Measurements from ENCODE around the gene OS9. TPM values are rescaled to one million over a fixed set of nuclear protein-coding genes. Genes with fewer than 3 reads are reported as not detected.

OS9 gene
- polyA plus RNA-seq, 2 donors = 106 to 120 TPM

DNA sequence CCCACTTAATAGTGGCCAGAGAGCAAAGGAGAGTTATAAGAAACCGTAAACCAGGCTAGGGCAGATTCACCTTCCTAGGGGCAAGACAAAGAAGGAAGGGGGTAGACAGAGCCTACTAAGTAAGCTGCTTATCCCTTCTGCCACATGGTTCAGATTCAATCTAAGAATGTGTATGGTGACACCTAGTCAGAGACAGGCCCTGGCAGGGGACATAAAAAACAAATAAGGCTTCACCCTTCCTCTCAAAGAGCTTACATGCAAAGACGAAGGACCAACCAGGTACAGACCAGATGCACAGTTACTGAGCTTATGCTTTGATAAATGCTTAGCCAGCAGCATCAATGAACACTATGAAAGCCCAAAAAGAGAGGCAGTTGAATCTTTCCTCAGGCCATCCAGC is 68.5 kb downstream of the OS9 start:
- H3K27ac ChIP-seq (ENCODE audit: low read depth in 2 of 2, low read length in 1 of 2) = no peak overlapping the region
- H3K27me3 ChIP-seq (ENCODE audit: control insufficient read depth in 1 of 2, insufficient read depth in 2 of 2, low read length in 2 of 2) = no peaks in the 10 kb centered on the region
- WGBS, 2 donors = 90 to 91% methylated on average over 2 of the region's 2 CpGs
- H3K4me3 ChIP-seq (ENCODE audit: low read depth in 1 of 2, low read length in 2 of 2) = no peak overlapping the region
- H3K4me1 ChIP-seq (ENCODE audit: control insufficient read depth in 2 of 2, insufficient read depth in 2 of 2, low read length in 1 of 2) = peaks cover 13 to 22% of the 10 kb centered on the region in 2 donors
- H3K9me3 ChIP-seq (ENCODE audit: control insufficient read depth in 2 of 2, insufficient read depth in 1 of 2, low read depth in 1 of 2, low read length in 1 of 2) = no peaks in the 10 kb centered on the region
- H3K36me3 ChIP-seq (ENCODE audit: control insufficient read depth in 2 of 2, insufficient read depth in 2 of 2, low read length in 1 of 2) = peaks cover 0 to 10% of the 10 kb centered on the region in 2 donors

DNA sequence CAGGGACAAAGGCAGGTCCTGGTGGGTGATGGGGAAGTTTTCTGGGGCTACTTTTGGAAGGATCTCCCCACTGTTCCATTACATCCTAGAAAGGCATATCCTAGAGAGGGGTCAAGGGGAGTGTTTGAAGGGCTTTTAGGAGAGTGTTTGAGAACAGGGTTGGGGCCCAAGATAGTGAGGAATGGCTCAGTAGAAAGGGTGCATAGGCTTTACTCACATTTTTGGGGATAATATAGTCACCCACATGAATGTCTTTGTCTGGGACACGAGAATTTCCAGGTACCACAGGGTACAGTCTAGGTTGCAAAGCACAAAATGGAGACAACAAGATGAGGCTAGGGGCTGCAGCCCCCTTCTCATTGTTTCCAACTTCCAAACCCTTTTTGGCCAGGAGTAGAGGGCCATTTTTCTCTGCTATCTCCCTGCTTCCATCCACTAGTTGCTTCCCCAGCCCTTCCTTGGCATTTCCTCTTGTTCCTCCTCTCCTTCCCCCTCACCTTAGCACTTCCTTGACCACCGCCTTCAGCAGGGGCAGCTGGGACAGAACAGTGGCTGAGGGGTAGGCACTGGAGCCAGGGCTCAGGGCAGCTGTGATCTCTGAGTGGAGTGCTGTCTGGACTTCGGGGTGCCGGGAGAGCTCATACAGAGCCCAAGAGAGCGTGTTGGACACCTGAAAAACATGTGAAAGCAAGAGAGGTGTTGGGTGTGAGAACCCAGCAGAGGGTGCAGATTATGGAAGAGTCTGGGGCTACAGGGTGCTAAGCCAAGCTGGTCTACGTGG is 70.1 kb downstream of the OS9 start:
- no peaks in the 10 kb centered on the region for H3K9me3 ChIP-seq (ENCODE audit: control insufficient read depth in 2 of 2, insufficient read depth in 1 of 2, low read depth in 1 of 2, low read length in 1 of 2)
- no peak overlapping the region for H3K4me3 ChIP-seq (ENCODE audit: low read depth in 1 of 2, low read length in 2 of 2)
- H3K36me3 ChIP-seq (ENCODE audit: control insufficient read depth in 2 of 2, insufficient read depth in 2 of 2, low read length in 1 of 2) = peaks cover 0 to 4% of the 10 kb centered on the region in 2 donors
- no peaks in the 10 kb centered on the region for H3K27me3 ChIP-seq (ENCODE audit: control insufficient read depth in 1 of 2, insufficient read depth in 2 of 2, low read length in 2 of 2)
- 77 to 81% methylated on average over 6 of the region's 6 CpGs for WGBS, 2 donors
- peaks cover 13 to 22% of the 10 kb centered on the region in 2 donors for H3K4me1 ChIP-seq (ENCODE audit: control insufficient read depth in 2 of 2, insufficient read depth in 2 of 2, low read length in 1 of 2)
- H3K27ac ChIP-seq (ENCODE audit: low read depth in 2 of 2, low read length in 1 of 2) = no peak overlapping the region

DNA sequence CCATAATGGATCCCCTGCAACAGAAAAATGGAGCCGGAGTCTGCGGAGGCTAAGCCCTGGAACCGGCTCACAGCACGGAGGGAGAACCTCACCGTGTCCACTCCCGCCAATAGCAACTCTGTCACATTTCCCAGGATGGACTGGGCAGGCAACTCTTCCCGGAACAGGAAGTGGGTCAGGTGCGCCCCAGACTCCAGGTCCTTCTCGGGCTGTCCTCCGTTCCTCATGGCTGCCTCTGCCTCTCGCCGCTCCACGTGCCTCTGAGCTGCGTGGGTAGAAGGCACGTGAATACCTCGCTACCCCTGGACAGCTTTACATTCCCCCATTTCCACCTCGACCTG is 70.7 kb downstream of the OS9 start:
- Histone ChIP-seq H3K27ac (ENCODE audit: low read depth in 2 of 2, low read length in 1 of 2) (no peak overlapping the region), H3K4me1 (ENCODE audit: control insufficient read depth in 2 of 2, insufficient read depth in 2 of 2, low read length in 1 of 2) (peaks cover 13 to 22% of the 10 kb centered on the region in 2 donors), H3K36me3 (ENCODE audit: control insufficient read depth in 2 of 2, insufficient read depth in 2 of 2, low read length in 1 of 2) (peaks cover 0 to 7% of the 10 kb centered on the region in 2 donors), H3K9me3 (ENCODE audit: control insufficient read depth in 2 of 2, insufficient read depth in 1 of 2, low read depth in 1 of 2, low read length in 1 of 2) (no peaks in the 10 kb centered on the region), H3K4me3 (ENCODE audit: low read depth in 1 of 2, low read length in 2 of 2) (peak overlapping the region; percentile 42 to 45), H3K27me3 (ENCODE audit: control insufficient read depth in 1 of 2, insufficient read depth in 2 of 2, low read length in 2 of 2) (no peaks in the 10 kb centered on the region)
- 17 to 18% methylated on average over 17 of the region's 17 CpGs for WGBS, 2 donors

DNA sequence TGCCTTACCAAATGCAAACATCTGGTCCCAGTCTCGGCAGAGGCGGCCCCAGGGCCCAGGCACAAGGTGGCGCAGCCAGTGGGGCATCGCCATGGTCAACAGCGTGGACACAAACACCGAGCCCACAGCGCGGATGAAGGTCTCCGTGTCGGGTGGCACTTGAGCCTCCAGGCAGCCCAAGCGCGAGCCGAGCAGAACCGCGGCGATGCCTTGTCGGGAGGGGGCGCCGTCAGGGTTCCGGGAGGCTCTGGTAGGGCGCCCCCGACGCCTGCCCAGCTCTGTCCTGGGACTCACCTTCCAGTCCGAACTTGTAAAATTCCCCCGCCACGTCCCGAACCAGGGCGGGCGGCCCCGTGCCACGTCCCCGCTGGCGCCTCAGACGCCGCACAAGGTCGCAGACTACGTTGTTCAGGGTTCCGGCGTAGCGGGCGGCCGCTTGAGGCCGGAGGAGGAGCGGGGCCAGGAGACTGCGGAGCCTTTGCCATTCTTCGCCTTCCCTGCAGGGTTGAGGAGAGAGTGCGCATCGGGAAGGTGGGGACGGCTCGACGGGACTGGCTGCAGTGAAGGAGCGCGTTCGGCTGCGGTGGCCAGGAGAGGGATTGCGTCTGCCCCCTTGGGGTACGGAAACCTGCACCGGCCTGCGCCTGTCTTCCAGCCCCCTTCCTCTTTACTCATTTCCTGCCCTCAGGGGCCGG is 71.2 kb downstream of the OS9 start:
- Histone ChIP-seq H3K4me3 (ENCODE audit: low read depth in 1 of 2, low read length in 2 of 2) (peak overlapping the region; percentile 42 to 45), H3K27ac (ENCODE audit: low read depth in 2 of 2, low read length in 1 of 2) (no peak overlapping the region), H3K27me3 (ENCODE audit: control insufficient read depth in 1 of 2, insufficient read depth in 2 of 2, low read length in 2 of 2) (no peaks in the 10 kb centered on the region), H3K9me3 (ENCODE audit: control insufficient read depth in 2 of 2, insufficient read depth in 1 of 2, low read depth in 1 of 2, low read length in 1 of 2) (no peaks in the 10 kb centered on the region), H3K4me1 (ENCODE audit: control insufficient read depth in 2 of 2, insufficient read depth in 2 of 2, low read length in 1 of 2) (peaks cover 13 to 22% of the 10 kb centered on the region in 2 donors), H3K36me3 (ENCODE audit: control insufficient read depth in 2 of 2, insufficient read depth in 2 of 2, low read length in 1 of 2) (peaks cover 0 to 7% of the 10 kb centered on the region in 2 donors)
- 1% methylated on average over 58 to 60 of the region's 60 CpGs for WGBS, 2 donors

DNA sequence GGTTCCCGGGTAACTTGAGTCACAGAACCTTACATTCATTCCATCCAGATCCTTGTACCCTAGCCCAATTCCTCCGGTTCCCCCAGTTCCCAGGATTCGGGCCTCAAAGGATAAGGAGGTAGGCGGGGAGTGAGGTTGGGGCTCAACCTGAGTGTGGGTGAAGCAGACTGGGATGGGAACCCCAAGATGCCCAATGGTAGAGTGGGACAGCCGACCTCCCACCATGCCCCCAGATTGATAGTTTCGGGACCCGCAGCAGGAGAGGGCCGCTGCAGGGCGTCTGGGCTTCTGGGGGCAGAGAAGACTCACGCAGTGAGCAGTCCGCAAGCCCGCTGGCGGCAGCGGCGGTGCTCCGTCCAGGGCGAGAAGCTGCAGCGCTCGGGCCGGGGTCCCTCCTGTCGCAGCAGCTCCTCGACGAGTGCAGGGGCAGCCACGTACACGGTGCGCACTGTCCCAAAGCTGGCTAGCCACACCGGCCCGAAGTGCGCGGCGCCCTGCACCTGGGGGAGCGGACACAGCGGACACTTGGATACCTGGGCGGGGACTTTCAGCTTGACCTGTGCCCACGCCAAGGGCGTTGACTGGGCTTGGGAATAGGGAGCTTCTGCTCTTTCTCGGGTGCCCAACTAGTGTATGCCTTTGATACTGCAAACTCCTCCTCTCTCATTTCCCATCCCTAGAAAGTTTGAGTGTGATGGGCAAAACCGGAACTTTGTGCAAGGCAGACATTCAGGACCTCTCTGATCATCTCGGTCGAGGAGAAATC is 71.9 kb downstream of the OS9 start:
- Histone ChIP-seq H3K4me3 (ENCODE audit: low read depth in 1 of 2, low read length in 2 of 2) (peak overlapping the region; percentile 18 to 45), H3K27me3 (ENCODE audit: control insufficient read depth in 1 of 2, insufficient read depth in 2 of 2, low read length in 2 of 2) (no peaks in the 10 kb centered on the region), H3K36me3 (ENCODE audit: control insufficient read depth in 2 of 2, insufficient read depth in 2 of 2, low read length in 1 of 2) (peaks cover 0 to 7% of the 10 kb centered on the region in 2 donors), H3K27ac (ENCODE audit: low read depth in 2 of 2, low read length in 1 of 2) (no peak overlapping the region), H3K4me1 (ENCODE audit: control insufficient read depth in 2 of 2, insufficient read depth in 2 of 2, low read length in 1 of 2) (peaks cover 13 to 22% of the 10 kb centered on the region in 2 donors), H3K9me3 (ENCODE audit: control insufficient read depth in 2 of 2, insufficient read depth in 1 of 2, low read depth in 1 of 2, low read length in 1 of 2) (no peaks in the 10 kb centered on the region)
- WGBS, 2 donors = 3% methylated on average over 34 to 40 of the region's 40 CpGs

DNA sequence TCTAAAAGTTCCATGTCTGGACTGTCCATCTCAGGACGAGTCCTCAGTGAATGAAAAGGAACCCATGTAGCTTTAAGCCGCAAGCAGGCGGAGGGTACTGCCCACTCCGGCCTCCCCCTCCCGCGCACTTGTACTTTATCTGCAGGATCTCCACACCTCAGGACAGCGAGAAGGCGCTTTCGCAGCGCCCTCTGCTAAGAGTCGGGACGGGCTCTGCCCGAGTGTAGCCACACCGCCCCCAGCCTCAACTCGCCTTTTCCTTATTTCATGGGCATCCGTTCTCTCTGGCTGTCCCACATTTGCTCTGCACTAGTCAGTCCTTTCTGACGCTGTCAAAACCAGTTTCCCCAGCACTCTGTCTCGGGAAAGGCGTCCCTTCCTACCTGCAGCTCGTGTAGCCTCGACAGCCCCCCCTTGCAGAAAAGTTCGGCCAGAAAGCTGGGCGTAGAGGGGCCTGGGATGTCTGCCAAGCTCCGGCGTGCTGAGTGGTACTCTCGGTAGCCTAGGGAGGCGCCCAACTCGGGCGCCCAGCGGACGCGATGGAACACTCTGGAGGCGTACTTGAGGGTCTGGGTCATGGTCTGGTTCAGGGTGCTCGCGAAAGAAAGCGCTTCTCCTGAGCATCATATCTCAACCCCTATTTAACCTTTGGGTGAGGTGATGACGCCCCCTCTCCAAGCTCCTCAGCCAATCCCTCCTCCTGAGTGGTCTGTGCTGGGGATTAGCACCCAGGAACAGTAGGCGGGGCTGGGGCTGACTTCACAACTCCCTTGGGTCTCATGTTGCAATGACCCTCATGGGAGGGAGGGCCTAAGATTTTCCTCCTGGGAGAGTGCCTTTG is 72.8 kb downstream of the OS9 start, which contains the start of gene CYP27B1:
TSS of gene CYP27B1 (minus strand) at position 615 of the 841 bp plus-strand sequence. CDS start at position 578, 37 bp downstream.
- H3K9me3 ChIP-seq (ENCODE audit: control insufficient read depth in 2 of 2, insufficient read depth in 1 of 2, low read depth in 1 of 2, low read length in 1 of 2) = no peaks in the 10 kb centered on the region
- H3K4me3 ChIP-seq (ENCODE audit: low read depth in 1 of 2, low read length in 2 of 2) = peak within 1 kb of the TSS; percentile 18 to 45
- H3K27me3 ChIP-seq (ENCODE audit: control insufficient read depth in 1 of 2, insufficient read depth in 2 of 2, low read length in 2 of 2) = no peaks in the 10 kb centered on the region
- WGBS, 2 donors = 8 to 9% methylated on average over 38 of the region's 38 CpGs
- peaks cover 16 to 27% of the 10 kb centered on the region in 2 donors for H3K4me1 ChIP-seq (ENCODE audit: control insufficient read depth in 2 of 2, insufficient read depth in 2 of 2, low read length in 1 of 2)
- peaks cover 0 to 7% of the 10 kb centered on the region in 2 donors for H3K36me3 ChIP-seq (ENCODE audit: control insufficient read depth in 2 of 2, insufficient read depth in 2 of 2, low read length in 1 of 2)
- no peak within 1 kb of the TSS for H3K27ac ChIP-seq (ENCODE audit: low read depth in 2 of 2, low read length in 1 of 2)

DNA sequence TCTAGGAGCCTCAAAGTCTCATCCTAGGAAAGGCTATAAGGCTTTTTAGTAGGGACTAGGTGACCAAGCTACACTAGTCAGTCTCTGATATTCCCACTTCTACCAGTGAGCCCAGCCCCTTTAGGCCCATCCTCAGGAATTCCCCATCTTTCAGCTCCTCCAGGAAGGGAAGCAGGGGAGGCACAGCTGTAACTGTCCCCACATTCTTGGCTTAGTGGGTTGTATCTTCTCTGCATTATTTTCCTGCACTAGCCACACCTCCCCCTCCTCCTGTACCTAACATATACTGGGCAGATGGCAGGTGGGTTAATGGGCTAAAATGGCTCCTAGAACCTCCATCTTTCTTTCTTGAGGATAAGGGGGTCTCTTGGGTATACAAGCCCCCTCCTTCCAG is 73.4 kb downstream of the OS9 start:
- Histone ChIP-seq H3K27ac (ENCODE audit: low read depth in 2 of 2, low read length in 1 of 2) (no peak overlapping the region), H3K9me3 (ENCODE audit: control insufficient read depth in 2 of 2, insufficient read depth in 1 of 2, low read depth in 1 of 2, low read length in 1 of 2) (no peaks in the 10 kb centered on the region), H3K4me1 (ENCODE audit: control insufficient read depth in 2 of 2, insufficient read depth in 2 of 2, low read length in 1 of 2) (peaks cover 16 to 27% of the 10 kb centered on the region in 2 donors), H3K27me3 (ENCODE audit: control insufficient read depth in 1 of 2, insufficient read depth in 2 of 2, low read length in 2 of 2) (no peaks in the 10 kb centered on the region), H3K4me3 (ENCODE audit: low read depth in 1 of 2, low read length in 2 of 2) (no peak overlapping the region), H3K36me3 (ENCODE audit: control insufficient read depth in 2 of 2, insufficient read depth in 2 of 2, low read length in 1 of 2) (peaks cover 0 to 7% of the 10 kb centered on the region in 2 donors)

DNA sequence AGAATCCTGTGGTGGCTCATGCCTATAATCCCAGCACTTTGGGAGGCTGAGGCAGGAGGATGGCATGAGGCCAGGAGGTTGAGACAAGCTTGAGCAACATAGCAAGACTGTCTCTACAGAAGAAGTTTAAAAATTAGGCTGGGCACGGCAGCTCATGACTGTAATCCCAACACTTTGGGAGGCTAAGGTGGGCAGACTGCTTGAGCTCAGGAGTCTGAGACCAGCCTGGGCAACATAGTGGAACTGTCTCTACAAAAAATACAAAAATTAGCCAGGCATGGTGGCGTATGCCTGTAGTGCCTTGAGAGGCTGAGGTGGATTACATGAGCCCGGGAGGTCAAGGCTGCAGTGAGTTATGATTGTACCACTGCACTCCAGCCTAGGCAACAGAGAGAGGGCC is 73.9 kb downstream of the OS9 start:
- Histone ChIP-seq H3K27ac (ENCODE audit: low read depth in 2 of 2, low read length in 1 of 2) (no peak overlapping the region), H3K27me3 (ENCODE audit: control insufficient read depth in 1 of 2, insufficient read depth in 2 of 2, low read length in 2 of 2) (no peaks in the 10 kb centered on the region), H3K36me3 (ENCODE audit: control insufficient read depth in 2 of 2, insufficient read depth in 2 of 2, low read length in 1 of 2) (peaks cover 0 to 7% of the 10 kb centered on the region in 2 donors), H3K4me3 (ENCODE audit: low read depth in 1 of 2, low read length in 2 of 2) (no peak overlapping the region), H3K4me1 (ENCODE audit: control insufficient read depth in 2 of 2, insufficient read depth in 2 of 2, low read length in 1 of 2) (peaks cover 16 to 27% of the 10 kb centered on the region in 2 donors), H3K9me3 (ENCODE audit: control insufficient read depth in 2 of 2, insufficient read depth in 1 of 2, low read depth in 1 of 2, low read length in 1 of 2) (no peaks in the 10 kb centered on the region)
- 94% methylated on average over 3 of the region's 3 CpGs for WGBS, 2 donors

DNA sequence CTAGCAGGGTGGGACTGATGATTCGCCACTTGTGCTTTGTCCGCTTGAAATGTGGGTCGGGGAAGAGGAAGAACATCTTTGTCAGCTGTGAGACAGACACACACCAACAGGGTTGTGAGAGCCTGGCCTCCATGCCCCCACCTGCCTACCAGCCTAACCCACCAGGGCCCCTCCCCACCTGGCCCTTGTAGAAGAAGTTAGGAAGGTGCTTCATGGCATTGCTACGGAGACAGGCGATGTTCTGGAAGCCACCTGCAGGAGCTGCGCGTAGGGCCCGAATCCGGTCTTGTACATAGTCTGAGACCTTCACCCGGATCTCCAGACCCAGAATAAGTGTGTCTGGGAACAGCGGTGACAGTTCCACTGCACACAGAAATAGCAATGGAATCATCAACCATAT is 75.7 kb downstream of the OS9 start:
- H3K4me1 ChIP-seq (ENCODE audit: control insufficient read depth in 2 of 2, insufficient read depth in 2 of 2, low read length in 1 of 2) = peaks cover 16 to 26% of the 10 kb centered on the region in 2 donors

More for the DNA sequence above, 75.7 kb downstream of the OS9 start:
- Histone ChIP-seq H3K27ac (ENCODE audit: low read depth in 2 of 2, low read length in 1 of 2) (no peak overlapping the region), H3K9me3 (ENCODE audit: control insufficient read depth in 2 of 2, insufficient read depth in 1 of 2, low read depth in 1 of 2, low read length in 1 of 2) (no peaks in the 10 kb centered on the region), H3K36me3 (ENCODE audit: control insufficient read depth in 2 of 2, insufficient read depth in 2 of 2, low read length in 1 of 2) (peaks cover 0 to 7% of the 10 kb centered on the region in 2 donors), H3K27me3 (ENCODE audit: control insufficient read depth in 1 of 2, insufficient read depth in 2 of 2, low read length in 2 of 2) (no peaks in the 10 kb centered on the region), H3K4me3 (ENCODE audit: low read depth in 1 of 2, low read length in 2 of 2) (no peak overlapping the region)
- WGBS, 2 donors = 95 to 97% methylated on average over 11 of the region's 11 CpGs

All from esophagus (tissue), 2 donors.